Measurements from ENCODE around the gene HIKESHI.
A peak's percentile ranks its signal among the peaks of the same experiment; 100 is the strongest.

HIKESHI gene, protein sequence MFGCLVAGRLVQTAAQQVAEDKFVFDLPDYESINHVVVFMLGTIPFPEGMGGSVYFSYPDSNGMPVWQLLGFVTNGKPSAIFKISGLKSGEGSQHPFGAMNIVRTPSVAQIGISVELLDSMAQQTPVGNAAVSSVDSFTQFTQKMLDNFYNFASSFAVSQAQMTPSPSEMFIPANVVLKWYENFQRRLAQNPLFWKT

DNA sequence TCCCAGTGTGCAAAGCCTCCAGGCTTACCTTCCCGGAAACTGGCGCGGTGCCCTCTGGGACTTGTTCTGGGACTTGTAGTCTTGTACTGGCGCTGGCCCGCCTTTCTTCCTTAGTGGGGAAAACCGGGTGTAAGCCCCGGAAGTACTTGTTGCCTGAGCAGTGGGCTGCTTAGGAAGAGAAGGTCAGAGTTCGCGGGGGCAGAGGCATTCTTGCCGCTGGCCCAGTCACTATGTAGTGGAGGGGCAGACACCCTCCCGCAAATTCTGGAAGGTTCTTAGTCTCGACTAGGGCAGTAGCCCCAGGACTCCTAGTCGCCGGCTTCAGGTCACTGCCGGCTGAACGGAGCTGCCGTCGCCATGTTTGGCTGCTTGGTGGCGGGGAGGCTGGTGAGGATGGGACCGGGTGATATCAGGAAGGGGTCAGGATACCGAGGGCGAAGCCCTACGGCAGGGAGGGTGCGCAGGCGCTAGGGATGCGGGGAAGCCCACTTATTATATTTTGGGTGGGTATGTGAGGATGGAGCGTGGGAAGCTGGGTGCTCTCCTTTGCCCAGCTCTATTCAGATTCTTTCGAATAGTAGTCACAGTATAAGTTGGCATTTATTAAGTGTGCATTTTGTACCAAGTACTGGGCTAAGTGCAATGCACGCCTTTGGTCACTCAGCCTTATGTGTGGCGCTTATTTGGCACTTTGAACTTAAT lies at the start of gene HIKESHI:
TSS of gene HIKESHI (plus strand) at position 149 of the 702 bp plus-strand sequence. CDS start at position 358, 209 bp downstream.
- peak; percentile 87 to 100 (median 99) for DNase-seq

DNA sequence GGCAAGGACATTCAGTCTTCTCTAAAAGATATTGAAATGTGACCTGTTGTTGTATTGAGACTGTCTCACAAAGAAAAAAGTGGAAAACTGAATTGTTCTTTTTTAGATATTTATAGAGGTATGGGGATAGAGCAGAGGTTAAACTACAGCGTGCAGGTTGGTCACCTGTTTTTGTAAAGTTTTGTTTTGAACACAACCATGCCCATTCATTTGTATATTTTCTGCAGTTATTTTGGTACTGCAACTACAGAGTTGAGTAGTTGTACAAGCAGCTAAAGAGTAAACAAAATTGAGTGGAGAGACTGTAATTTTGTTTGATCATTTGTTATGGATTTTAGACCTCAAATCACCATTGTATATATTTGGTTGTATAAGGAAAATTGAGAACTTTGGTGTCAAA lies 46.1 kb upstream of the HIKESHI start:
- DNase-seq = no peak

DNA sequence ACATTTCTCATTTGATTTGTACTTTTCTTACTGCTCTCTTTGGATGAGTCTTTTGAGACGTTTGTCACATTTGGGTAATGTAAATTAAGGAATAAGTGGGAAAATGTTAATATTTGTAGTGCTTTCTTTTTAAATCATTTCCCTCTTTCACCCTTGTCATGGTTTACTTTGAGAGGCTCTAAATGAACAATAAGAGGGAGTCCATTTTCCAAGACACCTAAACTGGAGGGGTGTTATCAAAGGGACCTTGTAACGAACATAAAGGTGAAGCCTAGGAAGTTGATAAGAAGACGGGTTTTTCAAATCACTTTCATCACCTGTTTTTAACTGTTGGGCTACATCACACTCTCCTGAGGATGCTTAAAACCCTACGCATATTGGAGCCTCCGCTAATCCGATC lies 45.4 kb upstream of the HIKESHI start:
- DNase-seq = no peak

DNA sequence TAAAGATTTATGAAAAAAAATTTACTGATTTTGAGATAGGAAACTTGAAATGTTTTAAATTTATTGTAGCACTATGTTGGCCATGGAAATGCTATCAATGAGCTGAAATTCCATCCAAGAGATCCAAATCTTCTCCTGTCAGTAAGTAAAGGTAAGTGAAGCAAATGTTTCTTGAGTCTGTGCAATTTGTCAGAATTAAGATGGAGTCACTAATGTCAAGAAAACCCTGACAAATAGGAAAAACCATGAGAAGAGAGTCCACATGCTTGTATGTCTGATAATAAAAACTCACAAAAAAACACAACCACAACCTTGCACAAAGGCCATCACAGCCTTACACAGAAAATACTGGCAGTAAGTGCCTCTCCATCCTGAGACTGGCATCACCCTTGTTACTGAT lies 44.6 kb upstream of the HIKESHI start:
- no peak for DNase-seq

DNA sequence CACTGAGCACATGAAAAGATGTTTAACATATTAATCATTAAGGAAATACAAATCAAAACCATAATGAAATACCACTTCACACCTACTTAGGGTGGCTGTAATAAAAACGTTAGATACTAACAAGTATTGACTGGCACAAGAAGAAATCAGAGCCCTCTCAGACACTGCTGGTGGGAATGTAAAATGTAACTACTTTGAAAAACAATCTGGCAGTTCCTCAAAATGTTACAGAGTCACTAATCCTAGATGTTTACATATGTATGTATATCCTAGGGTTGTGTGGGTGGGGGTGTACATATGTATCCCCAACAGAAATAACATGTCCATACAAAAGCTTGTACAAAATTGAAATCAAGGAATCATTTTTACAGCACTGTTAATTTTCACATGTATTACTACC lies 42.3 kb upstream of the HIKESHI start:
- DNase-seq = no peak

DNA sequence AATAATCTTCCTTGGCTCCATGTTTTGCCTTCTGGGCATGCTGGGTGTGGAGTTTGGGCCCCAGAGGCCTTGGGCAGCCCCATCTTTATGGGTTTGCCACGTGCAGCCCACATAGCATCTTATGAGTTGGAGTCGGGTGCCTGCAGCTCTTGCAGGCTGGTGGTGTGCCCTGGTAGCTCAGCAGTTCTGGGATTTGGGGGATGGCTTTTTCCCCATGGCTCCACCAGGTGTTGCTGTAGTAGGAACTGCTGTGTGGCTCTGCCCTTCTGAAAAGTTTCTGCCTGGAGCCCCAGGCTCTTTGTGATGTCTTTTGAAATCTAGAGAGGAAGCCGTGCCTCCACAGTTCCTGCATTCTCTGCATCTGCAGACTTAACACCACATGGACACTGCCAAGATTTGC lies 40.7 kb upstream of the HIKESHI start:
- DNase-seq = no peak

DNA sequence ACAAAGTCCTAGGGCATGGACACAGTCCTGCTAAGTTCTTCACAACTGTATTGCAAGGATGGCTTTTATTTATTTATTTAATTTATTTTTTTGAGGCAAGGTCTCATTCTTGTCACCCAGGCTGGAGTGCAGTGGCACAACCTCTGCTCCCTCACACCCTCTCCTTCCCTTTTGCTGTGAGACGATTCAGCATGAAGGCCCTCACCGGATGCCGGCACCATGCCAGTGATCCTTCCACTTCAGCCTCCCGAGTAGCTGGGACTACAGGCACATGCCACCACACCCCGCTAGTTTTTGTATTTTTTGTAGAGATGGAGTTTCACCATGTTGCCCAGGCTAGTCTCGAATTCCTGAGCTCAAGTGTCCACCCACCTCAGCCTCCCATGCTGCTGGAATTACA lies 39.7 kb upstream of the HIKESHI start:
- DNase-seq = no peak

DNA sequence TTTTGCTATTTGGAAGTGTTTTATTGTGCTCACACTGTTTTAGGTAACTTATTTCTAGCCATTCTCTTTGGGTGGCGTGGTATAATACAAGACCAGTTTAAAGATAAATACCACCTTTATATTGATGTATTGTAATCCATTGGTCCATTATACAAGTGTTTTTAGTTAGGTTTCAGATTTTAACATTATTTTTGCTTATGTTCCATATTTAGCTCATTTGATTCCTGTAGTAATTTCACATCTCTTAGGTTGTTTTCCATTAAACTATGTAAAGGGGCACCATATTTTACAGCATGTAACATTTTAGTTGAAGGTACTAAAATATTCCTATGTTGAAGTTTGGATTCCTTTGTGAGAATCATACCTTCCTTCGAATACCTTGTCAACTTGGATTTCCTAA lies 37.4 kb upstream of the HIKESHI start:
- DNase-seq = no peak

DNA sequence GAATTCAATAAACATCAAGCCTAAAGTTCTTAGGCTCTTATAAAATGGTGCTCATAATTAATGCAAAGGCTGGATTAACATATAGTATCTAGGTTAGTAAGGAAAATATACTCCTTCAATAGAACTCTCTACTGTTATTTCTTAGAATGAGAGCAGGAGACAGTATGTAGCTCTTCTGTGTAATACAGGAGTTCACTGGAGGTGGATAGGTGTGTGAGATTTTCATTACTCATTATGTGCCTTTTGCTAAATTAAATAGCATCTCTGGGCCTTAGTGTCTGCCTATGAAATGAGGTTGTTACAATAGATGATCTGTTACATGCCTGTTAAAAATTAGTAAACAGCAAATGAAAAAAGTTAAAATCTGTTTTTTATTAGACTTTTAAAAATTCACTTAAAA lies 36.8 kb upstream of the HIKESHI start:
- DNase-seq = no peak

DNA sequence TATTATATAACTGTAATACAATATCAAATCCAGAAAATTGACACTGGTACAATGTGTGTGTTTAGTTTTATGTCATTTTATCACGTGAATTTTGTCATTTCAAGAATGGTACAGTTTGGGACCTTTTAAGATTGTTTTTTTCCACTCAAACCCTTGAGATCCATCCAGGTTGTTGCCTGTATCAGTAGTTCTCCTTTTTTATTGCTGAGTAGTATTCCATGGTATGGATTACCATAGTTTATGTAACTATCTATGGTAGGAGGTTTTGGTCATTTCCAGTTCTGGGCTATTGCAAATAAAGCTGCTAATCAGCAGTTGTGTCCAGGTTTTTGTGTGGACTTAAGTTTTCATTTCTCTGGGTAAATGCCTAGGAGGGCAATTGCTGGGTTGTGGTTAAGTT lies 32.4 kb upstream of the HIKESHI start:
- no peak for DNase-seq

DNA sequence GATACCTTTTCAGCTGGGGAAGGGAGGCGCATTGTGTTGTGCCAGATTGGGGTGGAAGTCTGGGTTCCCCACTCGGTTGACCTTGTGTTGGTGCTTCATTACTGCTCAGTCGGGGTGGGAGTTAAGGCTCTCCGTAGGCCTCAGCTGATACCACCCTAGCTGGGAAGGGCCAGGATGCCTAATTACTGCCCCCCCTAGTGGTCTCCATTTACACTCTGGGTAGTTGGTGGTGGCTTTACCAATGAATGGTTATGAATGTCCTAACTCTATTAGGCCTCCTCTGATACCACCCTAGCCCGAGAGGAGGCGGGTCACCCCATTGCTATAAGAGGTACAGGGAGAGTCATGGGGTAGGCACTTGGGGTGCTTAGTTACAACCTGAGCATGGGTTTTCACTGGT lies 27.5 kb upstream of the HIKESHI start:
- DNase-seq = no peak

DNA sequence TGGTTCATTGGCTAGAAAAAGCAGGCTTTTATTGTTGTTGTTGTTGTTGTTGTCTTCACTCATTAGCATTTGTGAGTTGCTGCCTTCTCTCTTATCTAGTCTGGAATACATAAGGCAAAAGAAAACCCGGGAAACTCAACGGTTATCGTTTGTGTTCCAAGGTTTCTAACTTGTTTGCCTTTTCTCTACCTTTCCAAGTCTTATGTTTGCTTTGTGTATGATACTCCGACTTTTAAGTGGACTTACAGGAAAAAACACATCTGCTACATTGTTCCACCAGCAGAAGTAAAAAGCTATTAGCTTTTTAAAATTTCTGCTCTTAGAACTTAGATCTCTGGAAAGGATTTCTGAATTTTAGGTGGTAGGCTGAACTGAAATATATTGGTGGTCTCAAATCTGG lies 27.0 kb upstream of the HIKESHI start:
- no peak for DNase-seq

DNA sequence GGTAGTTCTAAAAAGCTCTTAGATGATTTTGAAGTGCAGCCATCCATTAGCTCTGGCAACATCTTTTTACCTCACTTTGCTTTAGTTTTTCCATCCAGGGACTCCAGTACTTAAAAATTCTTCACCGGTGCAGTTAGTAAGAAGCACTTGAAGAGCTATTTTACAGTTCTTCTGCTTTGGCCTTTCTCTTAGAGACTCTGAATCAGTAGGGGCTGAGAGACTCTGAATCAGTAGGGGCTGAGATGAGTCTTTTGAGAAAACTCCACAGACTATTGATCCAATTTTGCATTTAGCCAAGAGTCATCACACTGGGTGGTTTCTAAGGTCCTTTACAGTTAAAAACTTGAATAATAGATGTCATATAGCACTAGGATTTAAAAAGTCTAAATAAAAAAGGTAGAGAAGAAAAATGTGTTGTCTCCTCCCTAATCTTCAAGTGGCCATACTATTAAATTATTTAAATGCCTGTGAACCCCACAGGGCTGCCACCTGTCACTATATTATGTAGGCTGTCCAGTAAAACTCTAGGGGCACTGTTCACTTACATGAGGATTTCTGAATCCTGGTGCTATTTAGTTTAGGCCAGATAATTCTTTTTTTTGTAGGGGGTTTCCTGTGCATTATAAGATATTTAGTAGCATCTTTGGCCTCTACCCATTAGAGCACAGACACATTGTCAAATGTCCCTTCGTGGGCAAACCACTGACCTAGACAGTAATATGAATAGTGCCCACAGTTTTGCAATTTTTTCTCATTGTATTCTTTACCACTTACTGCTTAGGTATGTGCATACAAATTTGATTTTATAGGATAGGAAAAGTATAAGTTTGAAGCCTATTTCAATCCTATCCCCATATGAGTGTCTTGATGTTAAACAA lies 26.3 kb upstream of the HIKESHI start:
- no peak for DNase-seq

DNA sequence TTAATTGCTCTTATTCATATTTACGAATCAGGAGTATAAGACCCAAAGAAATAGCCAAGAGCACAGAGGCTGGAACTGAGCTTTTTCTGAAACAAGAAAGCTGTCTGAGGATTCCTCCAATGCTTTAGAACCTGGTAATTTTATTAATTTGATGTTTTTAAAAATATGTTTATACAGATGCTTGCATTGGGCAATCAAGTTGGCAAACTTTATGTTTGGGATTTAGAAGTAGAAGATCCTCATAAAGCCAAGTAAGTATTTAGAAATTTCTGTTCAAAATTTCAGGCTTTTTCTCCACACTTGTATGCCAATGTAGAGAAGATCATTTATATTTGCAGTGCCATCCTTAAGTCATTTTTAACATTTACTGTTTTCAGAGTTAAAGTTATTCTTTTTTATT lies 24.3 kb upstream of the HIKESHI start:
- DNase-seq = no peak

DNA sequence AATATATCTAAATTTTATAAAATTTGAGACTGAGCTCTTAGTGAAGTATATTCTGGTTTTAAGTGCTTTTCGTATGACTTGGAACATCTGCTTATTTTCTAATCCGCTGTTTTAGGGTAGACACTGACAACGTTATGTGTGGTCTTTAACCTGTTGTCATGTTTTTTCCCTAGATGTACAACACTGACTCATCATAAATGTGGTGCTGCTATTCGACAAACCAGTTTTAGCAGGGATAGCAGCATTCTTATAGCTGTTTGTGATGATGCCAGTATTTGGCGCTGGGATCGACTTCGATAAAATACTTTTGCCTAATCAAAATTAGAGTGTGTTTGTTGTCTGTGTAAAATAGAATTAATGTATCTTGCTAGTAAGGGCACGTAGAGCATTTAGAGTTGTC lies 23.8 kb upstream of the HIKESHI start:
- no peak for DNase-seq

DNA sequence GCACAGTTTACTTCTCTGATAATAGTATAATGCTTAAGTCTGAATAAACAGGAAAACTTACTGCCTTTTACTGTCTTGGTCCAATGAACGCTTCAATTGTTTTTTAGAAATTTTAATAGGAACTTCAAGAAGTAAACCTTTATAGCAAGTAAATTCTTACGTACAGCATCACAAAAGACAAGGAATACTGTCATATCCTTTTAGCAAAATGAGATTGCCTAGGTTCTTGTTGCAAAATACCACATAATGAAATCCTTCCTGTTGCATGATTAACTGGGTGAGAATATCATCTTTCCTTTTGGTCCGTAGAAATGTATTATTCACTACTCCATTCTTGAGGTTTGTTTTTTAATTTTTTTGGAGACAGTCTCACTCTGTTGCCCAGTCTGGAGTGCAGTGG lies 22.3 kb upstream of the HIKESHI start:
- no peak for DNase-seq

DNA sequence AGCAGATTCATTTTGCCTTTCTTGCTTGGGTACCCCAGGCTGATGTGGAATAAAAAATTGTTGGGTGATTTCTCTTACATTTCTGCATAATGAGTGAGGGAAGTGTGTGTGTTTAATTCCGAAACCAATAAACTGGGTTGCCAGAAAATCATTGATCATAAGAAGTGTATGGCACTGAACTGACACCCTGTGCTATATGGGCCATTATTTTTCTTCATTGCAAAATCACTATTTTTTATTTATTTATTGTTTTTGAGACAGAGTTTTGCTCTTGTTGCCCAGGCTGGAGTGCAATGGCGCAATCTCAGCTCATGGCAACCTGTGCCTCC lies 14.6 kb upstream of the HIKESHI start:
- no peak for DNase-seq

DNA sequence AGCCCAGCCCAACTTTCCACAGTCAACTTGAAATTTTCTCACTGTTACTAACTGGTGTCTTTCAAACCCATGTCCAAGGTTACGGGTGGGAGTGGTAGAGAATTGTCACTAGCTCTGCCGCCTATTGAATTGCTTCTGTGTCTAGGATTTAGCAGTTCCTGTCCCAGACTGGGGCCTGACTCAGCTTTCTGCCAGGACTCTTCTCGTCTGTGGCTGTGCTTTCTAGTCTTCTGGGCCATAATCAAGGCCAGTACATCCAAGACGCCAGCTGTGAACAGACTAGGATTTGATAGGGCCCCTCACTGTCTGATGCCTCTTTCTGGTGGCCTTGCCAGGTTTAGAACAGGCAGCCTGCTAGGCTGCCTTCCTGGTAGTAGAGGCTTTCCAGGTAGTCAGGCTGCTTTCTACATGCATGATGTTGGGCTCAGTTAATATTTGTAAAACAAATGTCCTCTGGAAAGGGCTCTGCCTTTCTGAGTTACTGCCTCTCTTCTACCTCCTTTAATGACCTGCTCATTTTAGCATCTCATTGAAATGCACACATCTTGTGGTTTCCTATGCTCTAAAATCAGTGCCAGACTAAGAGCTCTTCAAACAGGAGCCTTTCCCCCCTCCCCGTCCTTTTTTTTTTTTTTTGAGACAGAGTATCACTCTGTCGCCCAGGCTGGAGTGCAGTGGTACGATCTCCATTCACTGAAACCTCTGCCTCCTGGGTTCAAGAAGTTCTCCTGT lies 13.1 kb upstream of the HIKESHI start:
- DNase-seq = peak in 9 of 56 donors; percentile 3 to 28 (median 9)

DNA sequence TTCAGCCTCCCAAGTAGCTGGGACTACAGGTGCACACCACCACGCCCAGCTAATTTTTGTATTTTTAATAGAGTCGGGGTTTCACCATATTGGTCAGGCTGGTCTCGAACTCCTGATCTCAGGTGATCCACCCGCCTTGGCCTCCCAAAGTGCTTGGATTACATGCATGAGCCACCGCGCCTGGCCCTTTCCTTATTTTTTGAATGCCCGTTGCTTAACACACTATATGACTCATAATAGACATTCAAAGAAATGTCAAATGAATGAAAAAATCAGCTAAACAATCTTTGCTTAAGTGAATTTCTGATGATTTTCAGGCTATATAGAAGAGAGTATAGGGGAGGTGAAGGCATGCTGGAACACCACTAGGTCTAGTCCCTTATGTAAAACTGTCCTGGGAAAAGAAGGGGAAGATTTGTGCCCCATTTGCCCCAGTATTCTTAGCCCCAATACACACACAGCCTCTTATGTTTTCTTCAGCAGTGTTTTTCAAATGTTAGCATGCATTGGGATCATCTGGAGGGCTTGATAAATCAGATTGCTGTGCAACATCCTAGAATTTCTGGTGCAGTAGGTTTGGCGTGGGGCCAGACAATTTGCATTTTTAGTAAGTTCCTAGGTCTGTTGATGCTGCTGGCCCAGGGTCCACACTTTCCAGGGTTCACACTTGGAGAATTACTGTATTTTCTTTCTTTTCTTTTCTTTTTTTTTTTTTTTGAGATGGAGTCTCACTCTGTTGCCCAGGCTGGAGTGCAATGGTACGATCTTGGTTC lies 12.3 kb upstream of the HIKESHI start:
- DNase-seq = peak in 2 of 56 donors; percentile 2 to 25

DNA sequence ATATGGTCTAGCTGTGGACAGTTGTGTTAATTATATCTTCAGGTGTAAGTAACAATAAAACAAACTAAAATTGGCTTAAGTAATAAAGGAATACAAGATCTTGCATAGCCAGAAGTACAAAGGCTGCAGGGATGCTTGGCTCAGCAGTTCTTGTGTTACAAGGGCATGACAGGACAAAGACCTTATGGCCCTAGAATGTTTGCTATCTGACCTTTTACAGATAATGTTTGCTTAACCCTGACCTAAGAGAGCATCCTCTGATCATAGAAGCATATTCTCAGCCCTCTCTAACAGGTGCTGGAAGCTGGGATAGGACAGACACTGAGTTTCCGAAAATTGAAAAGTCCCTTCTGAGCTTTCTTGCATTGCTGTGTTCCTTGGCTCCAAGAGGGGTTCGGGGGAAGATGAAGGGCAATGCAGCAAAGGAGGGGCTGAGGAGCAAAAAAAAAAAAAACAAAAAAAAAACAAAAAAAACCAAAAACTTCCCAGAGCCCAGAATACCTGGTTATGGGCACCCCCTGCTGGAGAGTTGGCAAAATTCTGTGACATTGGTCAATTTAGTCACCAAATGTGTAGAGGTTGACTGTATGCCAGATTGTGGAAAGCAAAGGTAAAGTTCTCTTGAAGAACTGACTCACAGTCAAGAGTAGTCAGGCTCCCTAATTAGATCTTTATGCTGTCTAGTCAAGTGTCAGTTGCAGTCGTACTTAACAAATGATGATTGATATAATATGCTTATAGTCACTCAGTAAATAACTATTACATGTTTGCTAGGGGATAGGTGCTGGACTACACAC lies 10.4 kb upstream of the HIKESHI start:
- peak in 10 of 56 donors; percentile 4 to 55 (median 12) for DNase-seq

All from amygdala (tissue), 56 donors.